Measurements from ENCODE around the gene CREB3L1.

The CREB3L1 gene

GRCh38 chr11:46248289-46249102 lies 29.0 kb upstream of the CREB3L1 start:
- no peak overlapping the region for H3K4me3 ChIP-seq (ENCODE audit: low read length)
- TF ChIP-seq CTCF (conservative IDR thresholded peaks at IDR 0.05; ENCODE audit: low read length) = no peak
- peak; percentile 96 for DNase-seq (ENCODE audit: low read depth)

DNA sequence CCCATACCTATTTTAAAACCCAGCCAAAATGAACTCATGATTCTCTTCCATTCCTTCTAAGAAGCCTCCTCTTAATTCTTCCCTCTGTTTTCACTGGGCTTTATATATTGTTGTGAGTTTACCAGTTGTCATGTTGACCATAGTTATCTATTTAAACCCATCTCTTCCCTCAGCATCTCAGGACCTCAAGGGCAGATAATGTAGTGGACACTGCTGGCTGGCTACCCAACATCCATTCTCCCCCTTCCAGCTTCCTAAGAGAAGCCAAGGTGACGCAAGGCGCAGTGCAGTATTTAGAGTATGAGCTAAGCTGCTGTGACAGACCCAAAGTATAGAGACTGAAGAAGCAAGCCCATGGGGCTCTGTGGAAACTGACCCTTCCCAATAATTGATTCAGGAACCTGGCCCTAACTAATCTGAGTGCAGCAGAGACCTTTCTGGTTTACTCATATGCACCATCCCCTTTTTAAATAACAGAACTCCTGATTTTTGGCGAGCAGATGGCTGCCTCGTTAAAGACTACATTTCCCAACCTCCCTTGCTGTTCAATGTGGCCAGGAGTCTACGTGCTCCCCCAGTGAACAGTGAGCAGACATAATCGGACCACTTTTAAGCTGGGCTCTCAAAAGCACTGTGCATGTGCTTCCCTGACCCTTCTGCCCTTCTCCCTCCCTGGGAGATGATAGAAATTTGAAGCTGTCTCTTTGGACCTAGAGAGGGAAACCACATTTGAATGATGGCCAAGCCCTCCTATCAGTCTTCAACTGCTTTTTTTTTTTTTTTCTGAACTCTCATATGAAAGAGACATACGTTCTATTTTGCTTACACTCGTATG lies 28.1 kb upstream of the CREB3L1 start:
- no peak for DNase-seq (ENCODE audit: low read depth)
- no peak overlapping the region for H3K4me3 ChIP-seq (ENCODE audit: low read length)
- no peak for TF ChIP-seq CTCF (conservative IDR thresholded peaks at IDR 0.05; ENCODE audit: low read length)

GRCh38 chr11:46249938-46250744 lies 27.3 kb upstream of the CREB3L1 start:
- DNase-seq (ENCODE audit: low read depth) = peak; percentile 49
- no peak for TF ChIP-seq CTCF (conservative IDR thresholded peaks at IDR 0.05; ENCODE audit: low read length)

GRCh38 chr11:46250745-46251052 lies 26.8 kb upstream of the CREB3L1 start:
- no peak overlapping the region for H3K4me3 ChIP-seq (ENCODE audit: low read length)
- no peak for DNase-seq (ENCODE audit: low read depth)
- no peak for TF ChIP-seq CTCF (conservative IDR thresholded peaks at IDR 0.05; ENCODE audit: low read length)

More at GRCh38 chr11:46249938-46250744, 27.3 kb upstream of the CREB3L1 start:
- H3K4me3 ChIP-seq (ENCODE audit: low read length) = no peak overlapping the region

DNA sequence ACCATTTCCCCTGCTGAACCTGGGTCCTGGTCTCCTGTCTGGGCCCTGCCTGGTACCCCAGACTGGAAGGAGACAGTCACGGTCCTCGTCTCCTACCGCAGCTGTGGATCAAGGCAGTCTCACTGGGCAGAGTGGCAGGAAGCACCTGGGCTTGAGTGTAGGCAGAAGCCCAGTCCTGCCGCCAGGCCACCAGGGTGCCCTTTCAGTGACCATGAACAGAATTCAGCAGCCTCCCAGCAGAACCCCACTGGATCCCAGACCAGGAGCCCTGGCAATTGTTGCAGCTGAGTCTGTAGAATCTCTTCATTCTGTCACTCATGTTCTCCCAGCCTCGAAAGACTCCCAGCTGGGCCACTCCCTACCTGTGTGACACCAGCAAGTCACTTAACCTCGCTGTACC lies 25.5 kb upstream of the CREB3L1 start:
- DNase-seq (ENCODE audit: low read depth) = no peak
- no peak for TF ChIP-seq CTCF (conservative IDR thresholded peaks at IDR 0.05; ENCODE audit: low read length)
- H3K4me3 ChIP-seq (ENCODE audit: low read length) = no peak overlapping the region

DNA sequence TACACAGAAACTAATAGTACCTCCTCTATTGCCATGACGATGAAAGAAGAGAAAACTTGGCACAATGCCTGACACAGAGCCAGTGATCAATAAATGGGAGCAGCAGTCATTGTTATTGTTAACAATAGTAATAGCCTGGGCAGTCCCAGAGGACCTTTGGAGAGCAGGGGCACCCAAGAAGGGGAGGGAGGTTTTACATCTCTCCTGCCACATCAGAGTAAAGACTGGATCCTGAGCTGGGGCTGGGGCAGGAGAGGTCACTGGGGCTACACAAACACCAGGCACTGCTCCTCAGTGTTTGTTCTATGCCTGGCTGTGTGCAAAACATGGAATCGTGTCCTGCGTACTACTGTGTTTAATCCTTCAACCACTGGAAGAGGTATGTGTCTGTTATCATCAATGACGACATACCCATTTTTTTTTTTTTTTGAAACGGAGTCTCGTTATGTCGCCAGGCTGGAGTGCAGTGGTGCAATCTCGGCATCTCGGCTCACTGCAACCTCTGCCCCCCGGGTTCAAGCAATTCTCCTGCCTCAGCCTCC lies 25.0 kb upstream of the CREB3L1 start:
- DNase-seq (ENCODE audit: low read depth) = no peak
- TF ChIP-seq CTCF (conservative IDR thresholded peaks at IDR 0.05; ENCODE audit: low read length) = no peak
- H3K4me3 ChIP-seq (ENCODE audit: low read length) = no peak overlapping the region
